Measurements from ENCODE around the gene GPD1L.

GRCh38 chr3:32208447-32208846 lies 102.0 kb downstream of the GPD1L start:
- TF ChIP-seq, protein P1, sequence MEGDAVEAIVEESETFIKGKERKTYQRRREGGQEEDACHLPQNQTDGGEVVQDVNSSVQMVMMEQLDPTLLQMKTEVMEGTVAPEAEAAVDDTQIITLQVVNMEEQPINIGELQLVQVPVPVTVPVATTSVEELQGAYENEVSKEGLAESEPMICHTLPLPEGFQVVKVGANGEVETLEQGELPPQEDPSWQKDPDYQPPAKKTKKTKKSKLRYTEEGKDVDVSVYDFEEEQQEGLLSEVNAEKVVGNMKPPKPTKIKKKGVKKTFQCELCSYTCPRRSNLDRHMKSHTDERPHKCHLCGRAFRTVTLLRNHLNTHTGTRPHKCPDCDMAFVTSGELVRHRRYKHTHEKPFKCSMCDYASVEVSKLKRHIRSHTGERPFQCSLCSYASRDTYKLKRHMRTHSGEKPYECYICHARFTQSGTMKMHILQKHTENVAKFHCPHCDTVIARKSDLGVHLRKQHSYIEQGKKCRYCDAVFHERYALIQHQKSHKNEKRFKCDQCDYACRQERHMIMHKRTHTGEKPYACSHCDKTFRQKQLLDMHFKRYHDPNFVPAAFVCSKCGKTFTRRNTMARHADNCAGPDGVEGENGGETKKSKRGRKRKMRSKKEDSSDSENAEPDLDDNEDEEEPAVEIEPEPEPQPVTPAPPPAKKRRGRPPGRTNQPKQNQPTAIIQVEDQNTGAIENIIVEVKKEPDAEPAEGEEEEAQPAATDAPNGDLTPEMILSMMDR (IDR thresholded peaks at IDR 0.05; ENCODE audit: low read depth, low read length) = no peak
- TF ChIP-seq EZH2phosphoT487 (IDR thresholded peaks at IDR 0.05; ENCODE audit: low read depth) = no peak

Data from OCI-LY3 (cell line).